HT-29 (cell line): ENCODE results near the gene P2RY12. TPM values are rescaled to one million over a fixed set of nuclear protein-coding genes. Genes with fewer than 3 reads are reported as not detected.
"Not testable (repeated sequence)": the region's sequence is repeated elsewhere in the genome, so short reads cannot be mapped to it uniquely, and the experiment has no call there.

Source experiments
- DNase-seq: peaks from one replicate; pipeline ENCODE4 v3.0.0-alpha.2; 2015; ENCODE audit warnings: low spot score
- total RNA-seq: library from RNA; depleted of rRNA; stranded (reverse); fragments of >200 nt; shearing (Covaris generic); gene quantifications from 2 replicates; pipeline ENCODE4 v1.2.3, GENCODE V29; 2014

Gene P2RY12
- total RNA-seq, 1 experiment from 2014 or later = not detected

DNA sequence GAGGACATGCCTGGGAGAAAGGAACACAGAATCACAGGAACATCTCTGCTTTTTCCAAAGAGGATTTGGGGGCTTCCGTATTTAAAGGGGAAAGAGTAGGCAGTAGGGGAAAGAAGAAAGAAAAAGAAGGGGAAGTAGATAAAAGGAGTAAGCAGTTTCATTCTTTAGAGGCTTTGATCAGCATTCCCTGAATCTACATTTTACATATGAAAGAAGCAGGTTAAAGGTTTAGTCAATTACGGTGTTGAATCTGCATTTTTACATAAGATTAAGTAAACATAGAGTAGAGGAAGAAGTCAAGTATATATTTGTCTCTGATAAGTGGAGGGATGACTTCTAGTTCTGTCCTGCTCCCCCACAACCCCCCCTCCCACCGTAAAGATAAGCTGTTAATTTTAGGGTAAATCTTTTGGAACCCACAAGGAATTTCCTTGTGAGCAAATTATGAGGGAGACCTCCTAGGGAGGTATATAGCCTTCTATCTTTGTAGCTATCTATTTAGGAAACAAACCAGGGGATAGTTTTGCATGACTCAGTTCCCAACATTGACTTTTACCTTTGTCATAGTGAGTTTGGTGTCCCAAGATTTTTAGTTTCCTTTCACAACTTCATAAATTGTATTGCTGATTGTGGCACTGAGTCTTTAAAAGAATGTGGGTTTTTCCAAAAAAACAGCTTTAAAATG, 8.7 kb upstream of the P2RY12 start:
- no peak for DNase-seq

DNA sequence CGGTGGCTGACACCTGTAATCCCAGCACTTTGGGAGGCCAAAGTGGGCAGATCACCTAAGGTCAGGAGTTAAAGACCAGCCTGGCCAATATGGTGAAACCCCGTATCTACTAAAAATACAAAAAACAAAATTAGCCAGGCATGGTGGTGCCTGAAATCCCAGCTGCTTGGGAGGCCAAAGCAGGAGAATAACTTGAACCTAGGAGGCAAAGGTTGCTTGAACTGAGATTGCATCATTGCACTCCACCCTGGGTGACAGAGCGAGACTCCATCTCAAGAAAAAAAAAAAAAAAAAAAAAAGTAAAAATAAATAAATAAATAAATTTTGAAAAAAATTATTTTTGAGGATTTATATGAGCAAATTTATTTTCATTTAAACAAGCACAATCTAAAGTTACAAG, 7.6 kb upstream of the P2RY12 start:
- DNase-seq = not testable (repeated sequence)

- no peak for DNase-seq
These were observed 7.2 kb upstream of the P2RY12 start for GRCh38 chr3:151391720-151392119.

DNA sequence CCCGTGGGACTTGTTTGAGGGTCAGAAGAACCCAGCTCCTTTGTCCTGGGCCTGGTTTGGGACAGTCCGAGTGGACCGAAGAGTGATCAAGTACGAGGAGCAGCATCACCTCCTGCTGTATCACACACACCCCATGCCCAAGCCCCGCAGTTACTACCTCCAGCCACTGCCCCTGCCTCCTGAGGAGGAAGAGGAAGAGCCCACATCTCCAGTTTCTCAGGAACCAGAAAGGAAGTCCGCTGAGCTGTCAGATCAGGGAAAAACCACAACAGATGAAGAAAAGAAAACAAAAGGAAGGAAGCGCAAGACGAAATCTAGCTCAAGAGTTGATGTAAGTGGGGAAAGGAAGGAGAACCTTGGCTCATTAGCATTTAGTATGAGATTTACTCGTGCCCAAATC, 3.3 kb upstream of the P2RY12 start:
- no peak for DNase-seq

DNA sequence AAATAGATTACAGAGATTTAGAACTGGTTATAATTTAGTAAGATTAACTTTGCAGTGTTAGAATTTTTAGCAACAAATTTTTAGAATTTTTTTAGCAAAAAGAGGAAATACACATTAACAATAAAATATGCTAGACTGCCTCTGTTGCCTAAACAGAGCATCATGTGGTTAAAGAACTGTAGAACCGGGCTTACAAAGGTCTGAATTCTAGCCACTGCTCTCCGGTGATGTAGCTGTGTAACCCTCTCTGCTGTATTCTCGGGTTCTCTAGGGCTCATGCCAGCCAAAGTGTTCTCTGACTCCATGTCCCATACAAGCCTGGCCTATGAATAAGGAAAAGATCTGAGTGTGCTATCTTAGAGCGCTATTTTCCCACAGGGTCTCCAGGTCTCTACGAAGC, 2.9 kb upstream of the P2RY12 start:
- DNase-seq = no peak

DNA sequence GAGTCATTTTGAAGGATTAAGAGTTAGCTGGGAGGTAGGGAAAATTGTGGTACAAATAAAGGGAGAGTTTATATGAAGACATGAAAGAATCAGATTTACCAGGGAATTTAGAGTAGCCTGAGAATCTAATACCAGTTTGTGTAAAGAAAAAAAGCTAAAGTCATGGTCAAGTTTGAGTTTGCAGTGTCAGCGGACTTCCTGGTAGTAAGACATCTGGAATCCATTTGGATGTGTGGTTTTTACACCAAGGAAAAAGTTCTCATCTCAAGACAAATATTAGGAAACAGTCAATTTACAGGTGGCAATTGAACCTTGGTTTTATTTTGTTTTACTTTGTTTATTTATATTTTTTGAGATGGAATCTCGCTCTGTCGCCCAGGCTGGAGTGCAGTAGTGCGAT, 1.5 kb upstream of the P2RY12 start:
- DNase-seq = no peak

DNA sequence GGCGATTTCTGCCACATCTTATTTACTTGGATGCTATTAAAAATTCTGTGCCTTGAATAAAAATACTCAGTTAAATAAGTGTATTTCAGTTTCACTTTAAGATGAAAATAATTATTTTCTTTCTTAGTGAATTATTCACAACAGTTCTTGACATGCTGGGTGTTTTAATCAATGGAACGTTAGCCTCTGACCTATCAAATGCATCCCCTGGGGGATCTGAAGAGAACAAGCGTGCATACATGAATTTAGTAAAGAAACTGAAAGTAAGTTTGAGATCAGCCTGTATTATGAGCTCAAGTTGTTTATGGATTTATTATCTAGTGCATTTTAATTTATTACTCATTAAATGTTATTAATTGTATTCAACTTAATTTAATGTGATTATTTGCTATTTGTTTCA, 597 bp downstream of the P2RY12 start:
- DNase-seq = no peak

DNA sequence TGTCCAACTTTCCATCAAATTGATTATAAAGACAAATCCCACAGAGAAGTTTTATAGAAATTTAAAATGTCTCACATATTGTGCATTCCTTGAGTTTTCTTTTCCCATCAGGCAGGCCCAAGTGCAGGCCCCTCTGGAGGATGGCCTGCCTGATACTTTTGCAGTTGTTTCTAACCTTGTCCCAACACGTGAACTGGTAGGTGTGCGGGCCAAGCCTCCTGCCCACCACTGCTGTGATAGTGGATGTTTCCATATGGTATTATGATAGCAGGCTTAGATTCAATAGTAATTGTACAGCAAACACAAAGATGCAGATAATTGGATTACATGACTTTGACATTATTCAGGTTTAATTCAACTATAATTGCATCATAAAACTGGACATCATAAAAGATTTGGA, 1.4 kb downstream of the P2RY12 start:
- DNase-seq = no peak

GRCh38 chr3:151382671-151383070, 1.9 kb downstream of the P2RY12 start:
- DNase-seq = no peak

DNA sequence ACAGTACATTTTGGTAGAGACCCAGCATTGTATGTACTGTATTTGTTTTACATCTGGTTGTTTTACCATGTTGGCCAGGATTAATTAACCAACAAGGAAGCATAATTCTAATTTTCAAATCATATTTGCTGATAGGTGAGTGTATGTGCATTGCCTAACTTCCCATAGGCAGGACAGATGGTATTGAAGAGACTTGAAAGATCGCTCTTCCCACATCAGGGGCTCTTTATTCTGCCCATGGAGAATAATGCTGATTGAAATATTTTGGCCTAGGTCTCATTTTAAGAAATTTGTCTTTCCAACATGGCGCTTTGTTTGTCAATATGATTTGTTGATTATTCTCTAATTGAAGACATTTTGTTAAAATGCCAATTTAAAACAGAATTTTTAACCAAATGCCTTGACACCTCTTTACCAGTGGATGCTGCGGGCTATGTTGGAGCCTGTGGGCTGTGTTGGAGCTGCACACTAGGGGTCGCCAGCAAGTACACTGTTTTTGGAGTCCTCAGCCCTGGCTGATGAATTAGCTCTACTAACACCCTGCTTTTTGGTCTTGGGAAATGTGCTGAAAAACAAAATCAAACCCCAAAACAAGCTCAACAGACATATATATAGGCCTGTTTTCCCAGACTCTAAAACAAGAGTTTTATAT, 5.3 kb downstream of the P2RY12 start:
- peak; percentile 56 for DNase-seq

- no peak for DNase-seq
These were observed 6.7 kb downstream of the P2RY12 start for GRCh38 chr3:151377768-151378385.

- DNase-seq = no peak
These were observed 12.3 kb downstream of the P2RY12 start for GRCh38 chr3:151372063-151372820.

GRCh38 chr3:151371526-151371925, 13.0 kb downstream of the P2RY12 start:
- DNase-seq = no peak

DNA sequence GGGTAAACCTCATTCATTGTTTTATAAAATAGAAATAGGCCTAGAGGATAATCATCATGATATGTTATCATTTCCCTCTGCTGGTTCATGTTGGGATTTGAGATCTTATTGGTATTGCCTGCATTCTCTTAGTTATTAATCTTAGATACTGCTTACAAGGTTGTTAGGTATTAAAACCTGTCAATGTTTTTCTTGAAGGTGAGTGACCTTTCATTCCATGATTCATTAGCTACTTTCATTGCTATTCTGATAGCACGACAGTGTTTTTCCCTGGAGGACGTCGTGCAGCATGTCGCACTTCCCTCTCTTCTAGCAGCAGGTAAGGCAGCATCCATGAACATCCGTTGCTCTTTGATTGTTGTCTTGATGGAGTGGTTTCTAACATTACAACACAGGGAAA, 17.1 kb downstream of the P2RY12 start:
- DNase-seq = no peak

GRCh38 chr3:151366993-151367392, 17.6 kb downstream of the P2RY12 start:
- DNase-seq = no peak

DNA sequence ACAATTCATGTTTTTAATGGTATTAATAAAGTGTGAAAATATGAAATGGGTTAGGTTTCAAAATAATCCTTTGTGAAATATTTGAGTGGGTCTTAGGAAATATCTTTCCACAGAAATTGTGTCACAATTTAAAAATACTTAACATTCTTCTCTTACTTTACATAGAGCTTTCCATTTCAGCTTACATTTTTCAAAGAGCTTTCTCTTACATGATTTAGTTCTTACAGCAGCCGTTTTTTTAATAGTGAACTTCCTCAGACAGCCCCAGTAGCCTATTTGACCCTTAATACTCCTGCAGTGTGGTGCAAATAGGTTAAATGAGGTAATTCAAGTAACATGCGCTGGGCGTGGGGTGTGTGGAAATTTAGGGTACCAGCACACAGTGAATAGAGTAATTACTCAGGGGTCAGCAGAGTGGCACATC, 21.8 kb downstream of the P2RY12 start:
- DNase-seq = no peak

DNA sequence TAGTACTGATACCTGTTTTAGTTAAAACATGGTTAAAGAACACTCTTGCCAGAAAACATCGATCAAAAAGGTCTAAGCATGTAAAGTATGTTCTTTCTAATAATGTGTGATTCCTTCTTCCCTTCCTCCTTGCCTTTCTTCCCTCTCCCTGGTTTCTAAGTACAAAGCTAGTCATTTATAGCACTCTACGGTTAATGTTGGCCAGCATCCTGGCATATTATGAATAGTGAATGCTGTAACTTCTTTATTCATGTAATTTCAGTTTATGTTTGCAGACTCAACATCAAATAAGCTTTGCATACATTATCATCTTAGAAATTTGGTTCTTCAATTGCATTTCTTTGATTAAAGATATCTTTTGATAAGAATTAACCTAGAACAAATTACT, 27.1 kb downstream of the P2RY12 start:
- DNase-seq = no peak

GRCh38 chr3:151356794-151357462, 27.6 kb downstream of the P2RY12 start:
- no peak for DNase-seq

DNA sequence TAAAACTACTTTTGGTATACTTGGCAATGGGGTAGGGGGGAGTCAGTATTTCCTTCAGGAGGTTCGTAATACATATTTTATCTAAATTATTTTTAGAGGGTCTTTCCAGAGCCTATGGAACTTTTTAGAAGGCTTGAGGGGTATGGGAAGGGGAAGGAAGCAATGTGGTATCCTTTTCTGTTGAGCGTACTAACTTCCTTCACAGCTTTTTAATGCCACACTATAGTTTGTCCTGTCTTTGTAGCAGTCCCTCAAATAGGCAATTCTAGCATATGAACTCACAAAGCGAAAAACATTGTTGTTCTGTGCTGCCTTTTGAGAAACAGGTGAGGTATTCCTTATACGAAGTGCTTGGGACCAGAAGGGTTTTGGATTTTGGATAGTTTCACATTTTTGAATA, 32.9 kb downstream of the P2RY12 start:
- DNase-seq = no peak

- DNase-seq = no peak
These were observed 33.3 kb downstream of the P2RY12 start for GRCh38 chr3:151351219-151351618.

DNA sequence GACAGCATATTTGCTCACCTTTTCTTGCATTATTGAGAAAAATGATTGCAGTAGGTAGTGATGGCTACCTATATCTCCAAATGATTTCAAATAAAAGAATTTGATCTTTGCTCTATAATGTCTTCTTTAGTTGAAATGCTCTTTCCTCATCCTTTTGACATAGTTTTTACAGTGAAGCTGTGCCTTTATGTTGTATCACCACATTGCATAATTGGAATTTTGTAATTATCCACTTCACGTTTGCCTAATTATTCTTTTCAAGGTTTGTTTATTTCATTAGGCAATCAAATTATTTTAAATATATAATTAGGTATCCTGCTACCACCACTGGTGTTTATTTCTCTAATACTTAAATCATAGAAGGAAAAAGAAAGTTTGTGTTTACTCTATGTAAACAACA, 33.9 kb downstream of the P2RY12 start:
- no peak for DNase-seq

DNA sequence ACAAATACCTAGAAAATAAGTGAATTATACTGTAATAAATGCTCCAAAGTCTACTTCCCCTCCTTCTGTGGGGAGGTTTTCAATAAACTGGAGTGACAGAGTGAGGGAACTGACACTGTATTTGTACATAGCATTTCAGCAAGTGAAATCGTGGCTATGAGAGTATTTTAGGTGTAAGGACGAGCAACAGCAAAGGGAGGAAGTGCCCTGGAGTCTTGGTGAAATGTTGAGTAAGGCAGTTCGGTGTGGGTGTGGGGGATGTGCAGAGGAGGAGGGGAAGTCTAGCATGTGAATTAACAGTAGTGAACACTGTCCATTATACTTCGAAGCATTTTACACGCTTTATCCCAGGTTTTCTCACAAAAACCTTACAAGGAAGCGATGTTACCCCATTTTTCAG, 37.1 kb downstream of the P2RY12 start:
- DNase-seq = no peak
